Measurements from ENCODE around the gene NLGN1. TPM values are rescaled to one million over a fixed set of nuclear protein-coding genes. Genes with fewer than 3 reads are reported as not detected.

Gene NLGN1
- total RNA-seq, 1 experiment from 2014 or later: 0.85 TPM

GRCh38 chr3:173732237-173732636 is 334.7 kb downstream of the NLGN1 start:
- Histone ChIP-seq H3K27ac (ENCODE audit: low read length) (no peak overlapping the region), H3K9me3 (ENCODE audit: control insufficient read depth, insufficient read depth, low read depth, low read length) (no peaks in the 10 kb centered on the region), H3K4me3 (ENCODE audit: low read depth in 2 of 2, low read length in 2 of 2) (no peak overlapping the region), H3K36me3 (ENCODE audit: control insufficient read depth, insufficient read depth, low read length) (no peaks in the 10 kb centered on the region), H3K27me3 (ENCODE audit: control insufficient read depth, insufficient read depth, low read length) (no peaks in the 10 kb centered on the region), H3K4me1 (ENCODE audit: control insufficient read depth, insufficient read depth, low read length) (no peaks in the 10 kb centered on the region)
- intact Hi-C loops (cut with micrococcal nuclease; ENCODE audit: unreplicated experiment) (no loop called here), in situ Hi-C loops (cut with HindIII; ENCODE audit: low pct_unique_long_range_greater_than_20kb, low sequenced_read_pairs) (no loop called here)
- TF ChIP-seq REST (IDR thresholded peaks at IDR 0.05; ENCODE audit: insufficient read depth in 1 of 2, low read depth in 2 of 2, low read length in 1 of 2) (no peak), TCF7L2 (IDR thresholded peaks at IDR 0.05; ENCODE audit: low read depth, low read length) (no peak), CTCF (IDR thresholded peaks at IDR 0.05) (no peak), SIN3A (IDR thresholded peaks at IDR 0.05; ENCODE audit: borderline replicate concordance, insufficient read depth, low read depth, low read length) (no peak), POLR2AphosphoS5 (IDR thresholded peaks at IDR 0.05; ENCODE audit: low read depth, low read length) (no peak)
- BruUV-seq (replicated peaks): no TSS peak
- ATAC-seq: no peak
- no peak for DNase-seq (ENCODE audit: low read depth, low spot score)
- ChIA-PET POLR2A (no interaction called here), CTCF (no interaction called here)

GRCh38 chr3:173733029-173733652 is 335.6 kb downstream of the NLGN1 start:
- intact Hi-C loops (cut with micrococcal nuclease; ENCODE audit: unreplicated experiment): no loop called here

More at GRCh38 chr3:173733029-173733652, 335.6 kb downstream of the NLGN1 start:
- in situ Hi-C loops (cut with HindIII; ENCODE audit: low pct_unique_long_range_greater_than_20kb, low sequenced_read_pairs): no loop called here
- ChIA-PET CTCF (no interaction called here), POLR2A (interaction anchor here (0.5 kb wide), 1 partner anchor 899 kb away, joined by 3 read pairs; no protein-coding TSS in a partner anchor)
- BruUV-seq (replicated peaks): no TSS peak
- H3K4me1 ChIP-seq (ENCODE audit: control insufficient read depth, insufficient read depth, low read length): no peaks in the 10 kb centered on the region
- no peaks in the 10 kb centered on the region for H3K36me3 ChIP-seq (ENCODE audit: control insufficient read depth, insufficient read depth, low read length)
- H3K4me3 ChIP-seq (ENCODE audit: low read depth in 2 of 2, low read length in 2 of 2): no peak overlapping the region
- H3K9me3 ChIP-seq (ENCODE audit: control insufficient read depth, insufficient read depth, low read depth, low read length): no peaks in the 10 kb centered on the region
- no peak overlapping the region for H3K27ac ChIP-seq (ENCODE audit: low read length)
- TF ChIP-seq REST (IDR thresholded peaks at IDR 0.05; ENCODE audit: insufficient read depth in 1 of 2, low read depth in 2 of 2, low read length in 1 of 2) (no peak), TCF7L2 (IDR thresholded peaks at IDR 0.05; ENCODE audit: low read depth, low read length) (no peak), CTCF (IDR thresholded peaks at IDR 0.05) (peak; percentile 39; the same call in 1 of the 2 replicates)
- no peak for DNase-seq (ENCODE audit: low read depth, low spot score)
- no peak for ATAC-seq
- H3K27me3 ChIP-seq (ENCODE audit: control insufficient read depth, insufficient read depth, low read length): no peaks in the 10 kb centered on the region

Measured in Panc1 (cell line).